GM10266 (cell line): Measurements from ENCODE around the gene OBP2A.
A peak's percentile ranks its signal among the peaks of the same experiment; 100 is the strongest.
"Not testable (repeated sequence)": the region's sequence is repeated elsewhere in the genome, so short reads cannot be mapped to it uniquely, and the experiment has no call there.

Experiments used
- DNase-seq: peaks from one replicate; pipeline ENCODE4 v3.0.0; 2012; ENCODE audit errors: extremely low spot score
- CTCF ChIP-seq: IDR thresholded peaks from 2 replicates; pipeline ENCODE4 v1.5.1; 2012; ENCODE audit warnings: mild to moderate bottlenecking, low read depth; ENCODE audit not compliant: control insufficient read depth, insufficient read depth; ENCODE audit errors: missing control alignments

Gene OBP2A

DNA sequence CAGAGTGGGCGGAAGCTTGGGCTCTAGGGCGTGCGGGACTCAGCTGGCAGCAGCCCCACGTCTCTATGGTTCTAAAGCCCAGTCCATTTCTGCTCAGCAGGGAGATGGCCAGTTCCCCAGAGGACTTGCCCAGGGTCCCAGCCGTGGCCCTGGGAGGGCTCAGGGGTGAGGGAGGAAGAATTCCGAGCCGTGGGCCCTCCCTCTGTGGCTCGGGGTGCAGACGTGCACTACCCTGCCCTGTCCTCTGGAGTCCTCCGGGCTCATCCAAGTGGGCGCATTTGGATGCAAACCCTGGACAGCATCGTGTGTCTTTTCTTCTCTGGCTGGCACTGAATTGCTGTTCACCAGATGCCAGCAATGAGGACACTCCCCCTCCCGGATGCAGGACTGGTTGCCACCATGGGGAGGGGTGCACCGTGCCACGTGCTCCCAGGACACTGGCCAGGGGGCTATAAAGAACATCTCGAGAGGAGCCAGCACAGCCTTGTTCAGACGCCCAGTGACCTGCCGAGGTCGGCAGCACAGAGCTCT lies at the start of gene OBP2A:
Gene OBP2A, plus strand, starts transcription at position 481 of the 531 bp plus-strand sequence. CDS start 55 bp downstream, outside the sequence.
- not testable (repeated sequence) for DNase-seq

DNA sequence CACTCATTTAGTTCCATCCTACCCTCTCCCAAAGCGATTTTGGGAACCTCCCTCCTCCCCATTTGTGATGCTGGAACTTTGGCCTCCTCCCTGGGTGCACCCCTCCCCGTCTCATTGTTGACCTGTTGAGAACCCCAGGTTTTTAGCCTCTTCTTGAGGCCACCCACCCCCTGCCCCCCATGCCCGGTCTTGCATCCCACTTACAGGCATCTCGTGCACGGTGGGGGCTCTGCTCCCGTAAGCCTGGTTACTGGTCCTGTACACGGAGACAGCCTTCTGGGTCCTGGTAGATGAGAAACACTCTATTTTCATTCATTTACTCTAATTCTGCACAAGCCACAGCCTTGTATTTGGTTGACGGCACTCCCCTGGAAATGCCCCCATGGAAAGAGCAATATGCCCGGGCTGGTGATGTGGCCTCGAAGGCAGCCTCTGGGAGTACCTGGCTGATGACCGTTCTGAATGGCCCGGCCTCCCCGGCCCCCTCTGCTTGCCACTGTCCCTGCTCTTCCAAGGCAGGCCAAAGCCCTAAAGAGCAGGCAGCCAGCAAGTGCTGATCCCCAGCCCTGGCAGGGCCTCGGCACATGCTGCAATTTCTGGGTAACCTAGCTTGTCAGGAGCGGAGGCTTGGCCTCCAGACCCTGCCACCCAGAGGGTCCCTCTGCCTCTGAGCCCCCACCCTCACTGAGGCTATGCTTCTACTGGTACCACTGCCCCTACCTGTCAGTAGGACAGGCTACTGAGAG lies 47.4 kb upstream of the OBP2A start:
- TF ChIP-seq CTCF = no peak
- DNase-seq = no peak

DNA sequence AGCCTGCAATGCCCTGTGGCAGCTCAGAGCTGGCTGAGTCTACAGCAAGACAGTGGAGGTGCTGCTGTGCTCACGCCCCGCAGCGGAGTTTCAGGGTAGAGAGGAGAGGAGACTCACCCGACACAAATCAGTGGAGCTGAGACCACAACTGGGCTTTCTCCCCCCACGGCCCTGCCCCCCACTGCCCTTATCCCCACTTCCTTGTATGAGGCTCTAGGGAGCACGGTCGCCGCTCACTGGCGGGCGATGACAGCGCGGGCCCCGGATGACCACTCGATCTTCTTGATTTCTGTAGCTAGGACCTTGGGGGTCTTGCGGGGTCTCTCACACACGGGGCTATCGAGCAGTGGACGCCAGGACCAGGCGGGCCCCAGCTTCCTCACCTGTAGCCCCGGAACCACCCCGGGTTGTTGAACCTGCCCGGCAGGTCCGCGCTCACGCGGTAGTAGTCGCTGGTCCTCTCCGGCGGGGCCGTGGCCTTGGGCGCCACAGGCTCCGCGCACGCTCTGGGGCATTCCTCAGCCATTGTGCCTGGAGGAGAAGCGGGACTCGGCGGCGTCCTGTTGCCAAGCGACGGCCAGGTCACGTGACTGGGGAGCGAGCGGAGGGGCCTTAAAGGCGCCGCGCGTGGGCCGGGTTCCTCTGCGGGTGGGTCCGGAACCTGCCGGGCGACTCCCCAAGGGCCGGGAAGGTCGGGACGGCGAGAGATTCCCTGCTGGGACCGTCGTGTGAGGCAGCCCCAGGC lies 46.4 kb upstream of the OBP2A start:
- TF ChIP-seq CTCF = no peak
- peak; percentile 87 for DNase-seq

- no peak for TF ChIP-seq CTCF
- no peak for DNase-seq
Observed at GRCh38 chr9:135500071-135500524, 45.8 kb upstream of the OBP2A start.

- DNase-seq = peak; percentile 96
- peak; percentile 100 for TF ChIP-seq CTCF
Observed at GRCh38 chr9:135500525-135501260, 45.2 kb upstream of the OBP2A start, which contains the start of gene MRPS2. Gene MRPS2 (plus strand): TSS chr9:135500682. CDS start chr9:135500711, 29 bp downstream.

GRCh38 chr9:135501261-135502167 lies 44.4 kb upstream of the OBP2A start:
- no peak for TF ChIP-seq CTCF
- DNase-seq = peak; percentile 79
